Activated CD8-positive, alpha-beta memory T cell treated with anti-CD3 and anti-CD28 coated beads, Interleukin-2, amount 50 U/mL, for 24 hours (primary cell): ENCODE results near the gene GH2.

Experiments used
- DNase-seq: peaks from one replicate; pipeline ENCODE4 v3.0.0-alpha.2; 2020; ENCODE audit errors: extremely low read depth

GH2 gene

DNA sequence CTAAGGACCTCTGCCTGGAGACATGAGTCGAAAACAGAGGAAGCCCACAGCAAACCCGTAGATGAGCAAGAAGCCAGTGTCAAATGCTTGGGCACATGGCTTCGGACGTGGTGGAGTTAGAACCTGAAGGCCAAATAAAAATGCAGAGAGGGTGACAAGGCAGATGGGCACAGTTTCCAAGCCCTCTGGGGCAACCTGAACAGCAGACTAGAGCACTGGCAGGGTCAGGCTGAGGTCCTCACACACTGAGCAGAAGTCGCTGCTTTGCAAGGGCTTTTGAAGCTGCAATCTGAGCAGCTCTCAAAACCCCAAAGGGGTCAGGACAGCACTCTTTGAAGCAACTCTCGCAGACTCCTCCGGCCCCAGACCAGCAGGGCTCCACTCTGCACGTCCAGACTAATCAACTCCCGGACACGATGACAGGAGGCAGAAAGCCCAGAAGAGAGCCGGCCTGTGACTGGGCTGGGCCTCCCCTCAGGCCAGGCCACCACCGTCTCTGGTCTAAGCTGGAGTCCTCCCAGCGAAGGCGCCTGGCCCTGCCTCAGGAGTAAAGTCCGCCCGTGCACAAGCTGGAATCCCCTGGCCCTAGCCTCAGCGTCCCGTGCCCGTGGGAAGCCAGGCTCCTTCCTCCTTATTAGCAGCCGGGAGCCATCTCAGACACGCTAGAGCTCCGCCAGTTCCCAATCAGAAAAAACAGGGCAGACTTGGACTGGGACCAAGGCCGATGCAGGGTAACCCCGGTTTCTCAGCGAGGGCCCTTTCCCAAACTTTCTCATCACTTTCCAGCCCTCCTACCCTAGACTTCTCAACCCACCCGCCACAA is 40.2 kb downstream of the GH2 start:
- DNase-seq, result no peak

DNA sequence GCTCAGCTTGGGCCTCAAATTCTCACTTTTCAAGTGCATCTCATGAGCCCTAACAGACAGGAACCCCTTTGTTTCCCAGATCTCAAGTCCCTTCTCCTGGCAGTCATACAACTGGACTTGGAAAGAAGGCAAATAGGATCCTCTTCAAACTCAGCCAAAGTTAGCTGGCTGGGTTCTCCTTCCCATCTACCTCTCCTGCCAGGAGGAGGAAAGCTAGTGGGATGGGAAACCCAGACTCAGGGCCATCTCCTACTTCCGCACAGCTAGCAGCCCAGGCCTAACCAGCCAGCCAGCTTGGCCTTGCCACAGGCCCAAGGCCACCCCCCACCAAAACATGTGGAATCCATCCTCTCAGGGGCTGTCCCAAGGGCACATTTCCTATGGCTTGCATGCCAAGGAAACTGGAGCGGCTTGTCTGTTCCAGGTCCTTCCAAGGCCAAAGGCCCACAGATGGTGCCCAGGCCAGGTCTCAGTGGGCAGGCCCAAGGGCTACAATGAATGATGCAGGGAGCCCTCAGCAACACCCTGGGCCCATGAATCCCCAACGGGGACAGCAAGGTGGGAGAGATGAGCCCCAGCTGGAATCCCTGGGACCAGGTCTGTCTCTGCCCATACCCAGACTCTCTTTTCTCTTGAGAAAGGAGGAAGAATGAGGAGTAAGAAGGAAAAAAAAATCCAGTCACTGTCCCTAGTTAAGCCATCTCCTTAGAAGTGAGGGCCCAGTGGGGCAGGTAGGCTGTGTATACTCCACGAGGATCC is 41.0 kb downstream of the GH2 start:
- DNase-seq, result no peak

DNA sequence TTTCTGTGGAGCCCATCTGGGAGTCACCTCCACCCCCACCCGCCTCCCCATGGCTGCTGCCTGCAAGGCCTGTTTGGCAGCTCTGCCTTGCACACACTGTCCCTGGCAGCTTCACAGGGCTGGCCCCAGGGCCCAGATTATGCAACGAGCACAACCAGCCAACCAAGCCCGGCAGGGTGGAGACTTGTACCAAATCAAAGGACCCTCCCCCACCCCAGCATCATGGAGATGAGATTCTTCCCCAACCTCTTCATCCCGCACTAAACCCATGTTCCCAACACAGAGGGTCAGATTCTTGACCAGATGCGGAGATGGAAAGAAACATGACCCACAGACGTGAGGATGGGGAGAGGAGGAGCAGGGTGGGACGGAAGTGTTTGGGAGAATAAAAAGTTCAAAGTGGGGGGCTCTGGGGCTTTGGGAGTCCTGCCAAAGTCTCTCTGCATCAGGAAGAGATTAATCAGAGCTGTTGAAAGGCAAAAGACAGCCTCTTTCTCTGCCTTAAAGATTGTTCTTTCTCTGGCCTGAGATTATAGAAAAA is 43.0 kb downstream of the GH2 start:
- no peak for DNase-seq

DNA sequence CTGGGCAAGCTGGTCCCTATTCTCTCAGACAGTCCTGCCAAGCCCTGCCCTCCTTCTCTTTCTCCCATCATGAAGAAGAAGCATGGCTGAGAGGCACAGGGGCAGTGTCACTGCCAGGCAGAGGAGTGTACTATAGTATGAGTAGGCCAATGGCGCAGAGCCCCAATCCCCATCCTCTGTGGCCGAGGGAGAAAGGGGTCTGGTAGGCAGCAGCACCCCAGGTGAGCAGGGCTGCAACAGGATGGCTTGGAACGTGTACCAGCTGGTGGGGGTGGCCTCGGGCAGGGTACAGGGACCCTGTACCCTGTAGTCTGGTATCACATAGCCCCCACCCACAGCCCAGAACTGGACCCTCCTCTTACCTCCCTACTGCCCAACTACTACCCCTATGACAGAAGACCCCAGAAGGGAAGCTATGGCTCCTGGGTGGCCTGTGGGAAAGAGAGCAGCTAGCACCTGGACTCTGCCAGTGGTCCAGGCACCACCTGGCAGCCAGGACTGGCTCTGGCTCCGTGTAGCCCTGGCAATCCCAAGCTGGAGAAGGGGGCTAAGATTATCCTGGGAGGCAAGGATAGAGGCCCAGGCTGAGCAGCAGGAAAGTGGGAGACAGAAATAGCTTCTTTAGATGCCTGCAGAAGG is 43.7 kb downstream of the GH2 start:
- DNase-seq, result no peak

DNA sequence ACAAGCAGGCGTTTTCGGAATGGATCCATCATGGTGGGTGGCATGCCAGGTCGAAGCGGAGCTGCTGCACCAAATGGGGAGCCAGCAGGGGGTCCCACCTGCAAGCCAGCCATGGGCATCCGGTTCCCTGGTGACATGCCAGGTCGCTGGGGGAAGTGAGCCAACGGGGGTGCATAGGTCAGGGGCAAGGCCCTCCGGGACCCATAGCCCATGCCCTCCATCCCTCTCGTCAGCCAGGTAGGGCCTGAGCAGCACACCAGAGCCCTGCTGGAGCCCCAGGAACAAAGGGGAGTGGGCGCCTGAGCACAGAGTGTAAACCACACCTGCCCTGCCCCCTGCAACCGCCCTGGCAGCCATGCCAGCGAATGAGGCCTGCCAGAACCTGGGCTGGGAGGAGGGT is 44.3 kb downstream of the GH2 start:
- no peak for DNase-seq

DNA sequence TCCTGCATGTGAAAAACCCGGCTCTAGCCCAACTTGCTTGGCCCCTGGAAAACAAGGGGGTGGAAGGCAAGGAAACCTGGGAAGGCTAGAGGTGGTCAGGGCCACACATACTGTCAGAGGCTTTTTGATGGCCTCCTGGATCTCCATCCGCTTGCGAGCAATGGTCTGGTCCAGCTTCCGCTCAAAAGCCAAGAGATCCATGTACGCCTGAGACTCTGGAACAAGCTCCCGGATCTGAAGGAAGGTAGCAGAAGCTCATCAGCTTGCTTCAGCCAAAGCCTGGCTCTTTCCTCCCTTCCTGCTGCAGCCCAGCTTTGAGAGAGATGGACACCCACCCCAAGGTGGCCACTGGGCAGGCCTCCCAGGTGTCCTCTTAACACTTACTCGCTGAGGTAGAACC is 44.9 kb downstream of the GH2 start:
- no peak for DNase-seq

DNA sequence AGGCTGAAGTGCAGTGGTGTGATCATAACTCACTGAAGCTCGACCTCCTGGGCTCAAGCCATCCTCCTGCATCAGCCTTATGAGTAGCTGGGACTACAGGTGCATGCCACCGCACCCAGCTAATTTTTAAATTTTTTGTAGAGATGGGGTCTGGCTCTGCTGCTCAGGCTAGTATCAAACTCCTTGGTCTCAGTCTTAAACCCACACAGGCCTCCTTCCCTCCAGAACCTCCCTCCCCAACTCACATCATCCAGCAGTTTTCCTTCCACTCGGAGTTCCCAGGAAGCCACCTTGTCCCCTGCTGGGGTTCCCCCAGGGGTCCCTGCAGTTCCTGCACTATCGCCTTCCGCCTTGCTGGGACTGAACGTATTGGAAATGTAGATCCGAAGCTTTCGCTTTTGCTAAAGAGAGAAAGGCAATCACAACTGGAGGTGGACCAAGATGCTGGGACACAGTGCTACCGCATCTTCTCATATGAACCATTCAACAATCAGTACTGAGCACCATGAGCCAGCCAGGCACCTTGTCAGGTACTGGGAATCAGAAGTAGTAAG is 46.5 kb downstream of the GH2 start:
- DNase-seq, result no peak

DNA sequence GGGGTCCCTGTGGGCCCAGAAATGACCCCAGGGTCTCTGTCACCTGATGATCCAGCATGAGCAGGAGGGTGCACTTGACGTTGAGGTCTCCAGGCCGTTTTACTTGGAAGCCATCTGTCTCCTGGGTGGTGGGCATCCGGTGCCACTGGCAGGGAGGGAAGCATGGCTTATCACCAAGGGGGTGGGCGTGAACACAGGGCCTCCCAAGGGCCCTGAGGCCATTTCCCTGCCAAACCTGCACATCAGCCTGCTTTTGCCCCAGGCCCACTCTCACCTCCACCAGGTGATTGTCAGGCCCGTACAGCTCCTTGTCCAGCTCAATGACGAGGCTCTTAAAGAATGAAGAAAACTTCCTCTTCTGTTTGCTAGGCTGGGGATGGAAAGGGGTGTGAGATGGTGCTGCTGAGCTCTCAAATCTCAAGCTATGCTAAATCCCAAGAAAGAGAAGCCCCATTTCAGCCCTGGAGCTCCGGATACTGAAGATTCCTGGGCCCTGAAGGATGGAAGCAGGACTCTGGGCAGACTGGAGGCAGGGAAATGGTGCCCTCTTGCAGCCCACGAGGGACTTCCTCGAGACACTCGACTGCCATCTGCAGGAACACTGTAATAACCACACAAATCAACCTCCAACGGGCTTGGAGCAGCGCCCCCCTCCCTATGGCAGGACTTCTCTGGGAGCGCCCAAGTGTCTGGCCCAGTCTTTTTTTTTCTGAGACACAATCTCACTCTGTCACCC is 47.1 kb downstream of the GH2 start:
- DNase-seq, result no peak

DNA sequence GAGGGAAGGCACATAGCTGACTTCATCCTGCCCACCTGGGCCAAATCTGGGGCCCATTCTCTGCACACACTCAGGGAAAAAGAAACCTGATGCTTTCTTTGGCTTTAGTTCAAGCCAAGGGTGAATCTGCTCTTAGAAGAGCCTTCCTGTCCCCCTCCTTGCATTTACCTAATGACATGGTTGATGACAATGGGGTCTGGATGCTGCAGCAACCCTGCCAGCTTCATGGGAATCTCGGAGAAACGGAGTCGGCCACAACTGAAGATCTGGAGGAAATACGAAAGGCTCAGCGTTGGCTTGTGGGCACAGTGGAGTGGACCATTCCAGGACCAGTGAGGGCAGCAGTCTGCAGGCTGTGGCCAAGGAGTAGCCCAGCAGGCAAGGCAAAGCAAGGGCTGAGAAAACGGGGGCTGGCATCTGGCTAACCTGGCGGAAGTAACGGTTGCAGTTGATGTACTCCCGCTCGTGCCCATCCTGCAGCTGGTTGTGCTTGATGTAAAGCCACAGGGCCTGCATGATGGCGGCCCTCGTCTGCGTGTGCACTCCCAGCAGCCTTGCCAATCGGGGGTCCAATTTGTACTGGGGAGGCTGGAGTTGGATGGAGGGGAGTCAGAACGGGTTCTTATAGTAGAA is 47.9 kb downstream of the GH2 start:
- DNase-seq, result no peak

DNA sequence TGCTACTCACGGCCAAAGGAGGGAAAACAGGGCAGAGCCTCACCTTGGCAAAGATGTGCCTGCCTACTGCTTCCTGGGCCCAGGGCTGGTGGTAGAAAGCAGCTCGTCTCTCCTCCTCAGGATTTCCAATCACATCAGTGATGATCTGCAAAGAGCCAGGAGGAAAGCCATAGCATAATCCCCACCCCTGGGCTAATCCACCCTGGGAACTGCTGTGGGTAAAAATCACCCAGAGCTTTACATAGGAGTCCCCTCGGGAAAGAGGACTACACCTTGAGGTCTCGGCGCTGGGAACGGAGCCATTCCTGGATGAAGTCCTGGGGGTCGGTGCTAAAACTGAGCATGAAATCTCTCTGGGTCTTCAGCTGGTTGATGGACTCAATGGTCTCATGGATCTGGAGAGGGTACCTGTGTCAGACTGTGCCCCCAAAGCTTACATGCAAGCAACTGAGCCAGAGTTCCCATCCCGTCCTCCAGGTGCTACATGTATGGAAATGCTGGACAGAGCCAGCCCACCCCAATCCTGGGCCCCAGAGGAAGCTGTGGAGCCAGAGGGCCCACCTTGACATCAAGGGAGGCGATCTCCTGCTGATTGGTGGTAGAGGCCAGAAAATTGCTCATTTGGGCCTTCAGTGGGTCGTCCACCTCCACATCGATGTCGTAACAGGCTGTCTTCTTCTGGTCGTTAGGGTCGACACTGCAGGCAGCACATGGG is 48.6 kb downstream of the GH2 start:
- no peak for DNase-seq

DNA sequence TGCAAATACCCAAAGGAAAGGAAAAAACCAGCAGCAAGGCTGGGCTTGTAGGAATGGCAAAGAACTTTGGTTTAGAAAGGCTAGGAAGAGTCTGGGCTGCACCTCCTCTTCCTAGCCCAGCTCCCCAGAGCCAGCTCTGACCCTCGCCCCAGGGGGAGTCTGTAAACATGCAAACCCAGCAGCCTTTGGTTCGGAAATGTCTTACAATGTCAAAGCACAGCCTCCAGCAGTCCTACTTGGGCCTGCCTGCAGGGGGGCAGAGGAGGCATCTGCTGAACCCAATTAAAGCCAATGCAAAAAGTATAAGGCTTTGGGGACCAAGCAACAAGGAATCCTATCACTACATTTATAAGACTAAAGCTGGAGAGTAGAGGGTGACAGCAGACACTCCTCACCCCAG is 49.3 kb downstream of the GH2 start:
- no peak for DNase-seq

DNA sequence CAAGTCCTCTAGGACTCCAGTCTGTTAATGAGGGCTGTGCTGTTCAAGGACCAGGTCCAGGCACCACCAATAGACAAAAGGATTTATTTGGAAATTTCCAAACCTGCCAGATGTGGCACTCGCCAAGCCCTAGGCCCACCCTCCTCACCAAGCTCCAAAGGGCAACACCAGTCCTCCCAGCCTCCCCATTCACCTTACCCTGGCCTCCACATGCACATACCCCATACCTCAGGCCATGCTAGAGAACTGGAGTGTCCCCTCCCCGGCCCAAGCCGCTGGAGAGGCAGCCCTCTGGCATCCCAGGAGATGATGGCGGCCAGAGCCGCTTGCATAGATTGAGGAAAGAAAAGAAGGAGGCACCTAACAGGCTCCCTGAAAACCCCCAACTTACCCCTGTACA is 49.7 kb downstream of the GH2 start:
- no peak for DNase-seq

DNA sequence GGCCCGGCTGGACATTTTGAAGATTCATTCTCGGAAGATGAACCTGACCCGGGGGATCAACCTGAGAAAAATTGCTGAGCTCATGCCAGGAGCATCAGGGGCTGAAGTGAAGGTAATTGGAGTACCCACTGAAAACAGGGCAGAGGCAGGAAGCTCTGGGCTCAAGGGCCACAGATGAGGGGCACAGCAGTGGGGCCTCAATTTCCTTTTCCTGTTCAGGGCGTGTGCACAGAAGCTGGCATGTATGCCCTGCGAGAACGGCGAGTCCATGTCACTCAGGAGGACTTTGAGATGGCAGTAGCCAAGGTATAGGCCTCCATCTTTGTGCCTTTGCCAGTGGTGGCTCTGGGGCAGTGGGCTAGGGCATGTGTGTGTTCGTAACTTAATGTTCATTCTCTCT is 50.2 kb downstream of the GH2 start:
- no peak for DNase-seq

DNA sequence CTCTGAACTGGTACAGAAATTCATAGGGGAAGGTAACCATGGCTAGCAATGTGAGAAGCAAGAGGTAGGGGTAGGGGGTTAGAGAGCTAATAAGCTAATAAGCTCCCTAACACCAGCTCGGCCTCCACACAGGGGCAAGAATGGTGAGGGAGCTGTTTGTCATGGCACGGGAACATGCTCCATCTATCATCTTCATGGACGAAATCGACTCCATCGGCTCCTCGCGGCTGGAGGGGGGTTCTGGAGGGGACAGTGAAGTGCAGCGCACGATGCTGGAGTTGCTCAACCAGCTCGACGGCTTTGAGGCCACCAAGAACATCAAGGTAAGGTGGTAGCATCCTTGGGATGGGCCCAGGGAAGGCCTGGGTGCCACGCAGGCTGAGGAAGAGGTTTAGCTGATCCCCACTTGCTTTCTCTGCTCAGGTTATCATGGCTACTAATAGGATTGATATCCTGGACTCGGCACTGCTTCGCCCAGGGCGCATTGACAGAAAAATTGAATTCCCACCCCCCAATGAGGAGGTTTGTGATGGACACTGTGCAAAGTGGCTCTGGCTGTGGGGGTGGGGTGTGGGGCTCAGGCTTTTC is 50.7 kb downstream of the GH2 start:
- DNase-seq, result no peak

DNA sequence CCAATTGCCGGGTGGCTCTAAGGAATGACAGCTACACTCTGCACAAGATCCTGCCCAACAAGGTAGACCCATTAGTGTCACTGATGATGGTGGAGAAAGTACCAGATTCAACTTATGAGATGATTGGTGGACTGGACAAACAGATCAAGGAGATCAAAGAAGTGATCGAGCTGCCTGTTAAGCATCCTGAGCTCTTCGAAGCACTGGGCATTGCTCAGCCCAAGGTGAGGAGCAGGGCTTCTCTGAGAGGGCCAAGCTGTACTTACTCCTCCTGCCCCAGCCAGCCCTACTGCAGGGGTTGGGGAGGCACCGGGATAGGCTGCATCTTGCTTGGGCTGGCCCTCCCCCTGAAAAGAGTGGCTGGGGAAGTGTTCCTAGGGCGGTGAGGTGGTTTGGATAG is 51.5 kb downstream of the GH2 start:
- DNase-seq, result no peak
